ENCODE measurements around the gene OR7A10.
"Not testable (repeated sequence)": the region's sequence is repeated elsewhere in the genome, so short reads cannot be mapped to it uniquely, and the experiment has no call there.

OR7A10 gene

GRCh38 chr19:14798760-14799159 lies 50.0 kb downstream of the OR7A10 start:
- DNase-seq (ENCODE audit: extremely low read depth, low read depth) = no peak
- no peak for TF ChIP-seq CTCF (IDR thresholded peaks at IDR 0.05; ENCODE audit: low read depth, low read length, missing control alignments)
- H3K4me3 ChIP-seq (replicated peaks; ENCODE audit: low read depth, low read length) = no peak overlapping the region

- no peak for TF ChIP-seq CTCF (IDR thresholded peaks at IDR 0.05; ENCODE audit: low read depth, low read length, missing control alignments)
- no peak for DNase-seq (ENCODE audit: extremely low read depth, low read depth)
Measured at GRCh38 chr19:14796021-14796420, 52.7 kb downstream of the OR7A10 start.

GRCh38 chr19:14795078-14795721 lies 53.5 kb downstream of the OR7A10 start:
- no peak overlapping the region for H3K4me3 ChIP-seq (replicated peaks; ENCODE audit: low read depth, low read length)
- DNase-seq (ENCODE audit: extremely low read depth, low read depth) = no peak
- TF ChIP-seq CTCF (IDR thresholded peaks at IDR 0.05; ENCODE audit: low read depth, low read length, missing control alignments) = no peak

More at GRCh38 chr19:14796021-14796420, 52.7 kb downstream of the OR7A10 start:
- H3K4me3 ChIP-seq (replicated peaks; ENCODE audit: low read depth, low read length) = no peak overlapping the region

GRCh38 chr19:14792250-14792649 lies 56.5 kb downstream of the OR7A10 start:
- H3K4me3 ChIP-seq (replicated peaks; ENCODE audit: low read depth, low read length); DNase-seq (ENCODE audit: extremely low read depth, low read depth): not testable (repeated sequence)
